Measurements from ENCODE around the gene THYN1.
A peak's percentile ranks its signal among the peaks of the same experiment; 100 is the strongest.

THYN1 gene

GRCh38 chr11:134224710-134225664 lies 28.2 kb downstream of the THYN1 start:
- H3K9me3 Mint-ChIP-seq = no peaks in the 10 kb centered on the region
- no peaks in the 10 kb centered on the region for H3K27me3 Mint-ChIP-seq
- peak overlapping the region; percentile 91 for H3K27ac Mint-ChIP-seq
- peaks cover 40% of the 10 kb centered on the region for H3K36me3 Mint-ChIP-seq (ENCODE audit: low read depth)
- H3K4me3 Mint-ChIP-seq = peak overlapping the region; percentile 95
- peaks cover 78% of the 10 kb centered on the region for H3K4me1 Mint-ChIP-seq (ENCODE audit: low read depth)

GRCh38 chr11:134223836-134224709 lies 29.1 kb downstream of the THYN1 start, which contains the start of the genes NCAPD3 and VPS26B:
Gene NCAPD3 (minus strand): TSS chr11:134223967. CDS start chr11:134223926, 41 bp downstream.
Gene VPS26B (plus strand): TSS chr11:134224671. CDS start chr11:134225123, 452 bp downstream.
- no peaks in the 10 kb centered on the region for H3K9me3 Mint-ChIP-seq
- no peaks in the 10 kb centered on the region for H3K27me3 Mint-ChIP-seq
- peak within 1 kb of the TSS; percentile 95 for H3K4me3 Mint-ChIP-seq
- H3K4me1 Mint-ChIP-seq (ENCODE audit: low read depth) = peaks cover 69% of the 10 kb centered on the region
- peak within 1 kb of the TSS; percentile 96 for H3K27ac Mint-ChIP-seq
- H3K36me3 Mint-ChIP-seq (ENCODE audit: low read depth) = peaks cover 38% of the 10 kb centered on the region

- Mint-ChIP-seq H3K27me3 (no peaks in the 10 kb centered on the region), H3K9me3 (no peaks in the 10 kb centered on the region), H3K27ac (peak overlapping the region; percentile 94), H3K4me1 (ENCODE audit: low read depth) (peaks cover 68% of the 10 kb centered on the region), H3K4me3 (peak overlapping the region; percentile 91), H3K36me3 (ENCODE audit: low read depth) (peaks cover 48% of the 10 kb centered on the region)
Observed at GRCh38 chr11:134223121-134223520, 30.0 kb downstream of the THYN1 start.

- Mint-ChIP-seq H3K36me3 (ENCODE audit: low read depth) (peaks cover 67% of the 10 kb centered on the region), H3K27me3 (no peaks in the 10 kb centered on the region), H3K4me1 (ENCODE audit: low read depth) (peaks cover 26% of the 10 kb centered on the region), H3K4me3 (no peak overlapping the region), H3K9me3 (no peaks in the 10 kb centered on the region), H3K27ac (no peak overlapping the region)
Observed at GRCh38 chr11:134216816-134217215, 36.3 kb downstream of the THYN1 start.

GRCh38 chr11:134215836-134216235 lies 37.3 kb downstream of the THYN1 start:
- no peaks in the 10 kb centered on the region for H3K9me3 Mint-ChIP-seq
- H3K27me3 Mint-ChIP-seq = no peaks in the 10 kb centered on the region
- no peak overlapping the region for H3K4me3 Mint-ChIP-seq
- peaks cover 19% of the 10 kb centered on the region for H3K4me1 Mint-ChIP-seq (ENCODE audit: low read depth)
- peaks cover 73% of the 10 kb centered on the region for H3K36me3 Mint-ChIP-seq (ENCODE audit: low read depth)
- no peak overlapping the region for H3K27ac Mint-ChIP-seq

GRCh38 chr11:134207538-134208239 lies 45.5 kb downstream of the THYN1 start:
- Mint-ChIP-seq H3K36me3 (ENCODE audit: low read depth) (peaks cover 80% of the 10 kb centered on the region), H3K27me3 (no peaks in the 10 kb centered on the region), H3K27ac (no peak overlapping the region), H3K4me3 (no peak overlapping the region), H3K4me1 (ENCODE audit: low read depth) (no peaks in the 10 kb centered on the region), H3K9me3 (no peaks in the 10 kb centered on the region)

GRCh38 chr11:134206185-134206584 lies 47.0 kb downstream of the THYN1 start:
- Mint-ChIP-seq H3K9me3 (no peaks in the 10 kb centered on the region), H3K4me3 (no peak overlapping the region), H3K27ac (no peak overlapping the region), H3K27me3 (no peaks in the 10 kb centered on the region), H3K36me3 (ENCODE audit: low read depth) (peaks cover 83% of the 10 kb centered on the region), H3K4me1 (ENCODE audit: low read depth) (no peaks in the 10 kb centered on the region)

GRCh38 chr11:134205729-134206128 lies 47.4 kb downstream of the THYN1 start:
- H3K36me3 Mint-ChIP-seq (ENCODE audit: low read depth) = peaks cover 83% of the 10 kb centered on the region
- H3K27ac Mint-ChIP-seq = no peak overlapping the region
- H3K27me3 Mint-ChIP-seq = no peaks in the 10 kb centered on the region
- no peak overlapping the region for H3K4me3 Mint-ChIP-seq
- H3K4me1 Mint-ChIP-seq (ENCODE audit: low read depth) = no peaks in the 10 kb centered on the region
- H3K9me3 Mint-ChIP-seq = no peaks in the 10 kb centered on the region

GRCh38 chr11:134202661-134203060 lies 50.5 kb downstream of the THYN1 start:
- no peak overlapping the region for H3K4me3 Mint-ChIP-seq

GRCh38 chr11:134200688-134201087 lies 52.5 kb downstream of the THYN1 start:
- H3K4me3 Mint-ChIP-seq = no peak overlapping the region
- no peaks in the 10 kb centered on the region for H3K27me3 Mint-ChIP-seq
- H3K27ac Mint-ChIP-seq = no peak overlapping the region
- H3K4me1 Mint-ChIP-seq (ENCODE audit: low read depth) = no peaks in the 10 kb centered on the region
- H3K9me3 Mint-ChIP-seq = no peaks in the 10 kb centered on the region
- H3K36me3 Mint-ChIP-seq (ENCODE audit: low read depth) = peaks cover 92% of the 10 kb centered on the region

More at GRCh38 chr11:134202661-134203060, 50.5 kb downstream of the THYN1 start:
- Mint-ChIP-seq H3K27ac (no peak overlapping the region), H3K27me3 (no peaks in the 10 kb centered on the region), H3K36me3 (ENCODE audit: low read depth) (peaks cover 90% of the 10 kb centered on the region), H3K4me1 (ENCODE audit: low read depth) (no peaks in the 10 kb centered on the region), H3K9me3 (no peaks in the 10 kb centered on the region)

- Mint-ChIP-seq H3K36me3 (ENCODE audit: low read depth) (peaks cover 91% of the 10 kb centered on the region), H3K27ac (no peak overlapping the region), H3K4me3 (no peak overlapping the region), H3K27me3 (no peaks in the 10 kb centered on the region), H3K9me3 (no peaks in the 10 kb centered on the region), H3K4me1 (ENCODE audit: low read depth) (no peaks in the 10 kb centered on the region)
Observed at GRCh38 chr11:134199531-134199930, 53.6 kb downstream of the THYN1 start.
